Neuronal stem cell (in vitro differentiated cells): ENCODE results near the gene IGF2BP3.
"Not testable (repeated sequence)": the region's sequence is repeated elsewhere in the genome, so short reads cannot be mapped to it uniquely, and the experiment has no call there.

Experiments used
- DNase-seq: peaks from one replicate; pipeline ENCODE4 v3.0.0-alpha.2; 2013; ENCODE audit warnings: low spot score
- H2AFZ ChIP-seq: one replicate; pipeline ENCODE4 v1.6.1; 2013; ENCODE audit warnings: mild to moderate bottlenecking, low read length, inconsistent platforms
- H2AK5ac ChIP-seq: 2 replicates; pipeline ENCODE4 v1.6.1; 2013; ENCODE audit warnings: low read depth, mild to moderate bottlenecking, inconsistent platforms, low read length, moderate library complexity, mixed read lengths
- H2BK120ac ChIP-seq: 2 replicates; pipeline ENCODE4 v1.6.1; 2013; ENCODE audit warnings: low read depth, mild to moderate bottlenecking, inconsistent platforms, low read length, moderate library complexity, mixed read lengths
- H2BK12ac ChIP-seq: one replicate; pipeline ENCODE4 v1.6.1; 2013; ENCODE audit warnings: low read length, inconsistent platforms
- H2BK15ac ChIP-seq: 2 replicates; pipeline ENCODE4 v1.6.1; 2013; ENCODE audit warnings: mild to moderate bottlenecking, low read length, inconsistent platforms, mixed read lengths
- H2BK5ac ChIP-seq: one replicate; pipeline ENCODE4 v1.6.1; 2013; ENCODE audit warnings: inconsistent platforms, mild to moderate bottlenecking, low read length, moderate library complexity
- H3K14ac ChIP-seq: one replicate; pipeline ENCODE4 v1.6.1; 2013; ENCODE audit warnings: low read length, inconsistent platforms
- H3K18ac ChIP-seq: 2 replicates; pipeline ENCODE4 v1.6.1; 2013; ENCODE audit warnings: low read length, inconsistent platforms
- H3K23ac ChIP-seq: 2 replicates; pipeline ENCODE4 v1.6.1; 2013; ENCODE audit warnings: low read depth, mild to moderate bottlenecking, mixed read lengths, low read length, inconsistent platforms; ENCODE audit not compliant: poor library complexity
- H3K27ac ChIP-seq: replicated peaks from 3 replicates; pipeline ENCODE4 v1.5.1; 2013; ENCODE audit warnings: low read length, inconsistent platforms
- H3K27me3 ChIP-seq, 3 experiments: 2 replicates each; pipeline ENCODE4 v1.6.1; 2013; ENCODE audit warnings: low read length in 3 of 3, mild to moderate bottlenecking in 2 of 3, inconsistent platforms in 1 of 3, low read depth in 1 of 3, mixed read lengths in 1 of 3, moderate library complexity in 1 of 3; ENCODE audit not compliant: control insufficient read depth in 3 of 3, insufficient read depth in 3 of 3
- H3K36me3 ChIP-seq, 2 donors: replicated peaks in 1 of 2; 2 replicates each; pipeline ENCODE4 v1.6.1; 2013; ENCODE audit warnings: low read length in 2 of 2; ENCODE audit not compliant: control insufficient read depth in 2 of 2, insufficient read depth in 2 of 2
- H3K4ac ChIP-seq: 2 replicates; pipeline ENCODE4 v1.6.1; 2013; ENCODE audit warnings: inconsistent platforms, mild to moderate bottlenecking, low read length, moderate library complexity
- H3K4me1 ChIP-seq, 2 donors: 1 replicate in 1 of 2; 2 replicates in 1 of 2; pipeline ENCODE4 v1.6.1; 2013; ENCODE audit warnings: low read length in 2 of 2, low read depth in 1 of 2; ENCODE audit not compliant: control insufficient read depth in 2 of 2, insufficient read depth in 1 of 2
- H3K4me2 ChIP-seq: one replicate; pipeline ENCODE4 v1.6.1; 2013; ENCODE audit warnings: mild to moderate bottlenecking, low read length, inconsistent platforms; ENCODE audit not compliant: insufficient read depth, poor library complexity, severe bottlenecking
- H3K4me3 ChIP-seq, 2 donors: 2 replicates each; pipeline ENCODE4 v1.5.1; 2013; ENCODE audit warnings: low read length in 2 of 2, mild to moderate bottlenecking in 2 of 2, inconsistent platforms in 1 of 2, moderate library complexity in 1 of 2
- H3K79me1 ChIP-seq: one replicate; pipeline ENCODE4 v1.6.1; 2013; ENCODE audit warnings: low read depth, mild to moderate bottlenecking, inconsistent platforms, low read length, moderate library complexity
- H3K9ac ChIP-seq: one replicate; pipeline ENCODE4 v1.6.1; 2013; ENCODE audit warnings: mild to moderate bottlenecking, low read depth, low read length, inconsistent platforms; ENCODE audit not compliant: poor library complexity
- H3K9me3 ChIP-seq, 2 donors: replicated peaks in 1 of 2; 2 replicates each; pipeline versions ENCODE3 to v1.6.1; 2013; ENCODE audit warnings: low read length in 2 of 2, mild to moderate bottlenecking in 2 of 2, inconsistent platforms in 1 of 2, low read depth in 1 of 2, mixed read lengths in 1 of 2, moderate library complexity in 1 of 2; ENCODE audit not compliant: control insufficient read depth in 2 of 2, insufficient read depth in 1 of 2
- H4K8ac ChIP-seq: one replicate; pipeline ENCODE4 v1.6.1; 2013; ENCODE audit warnings: low read depth, mild to moderate bottlenecking, inconsistent platforms, low read length, moderate library complexity
- H4K91ac ChIP-seq: one replicate; pipeline ENCODE4 v1.6.1; 2013; ENCODE audit warnings: low read length, low read depth, mild to moderate bottlenecking, inconsistent platforms; ENCODE audit not compliant: poor library complexity
- WGBS, 2 donors: extraction: QIAGEN DNeasy Blood & Tissue Kit; methylation state at CpG; one replicate each; pipeline ENCODE4 v1.1.7; 2013; ENCODE audit warnings: missing lambda C conversion rate in 2 of 2, mixed read lengths in 1 of 2; ENCODE audit not compliant: insufficient read length in 2 of 2, insufficient replicate concordance in 1 of 2; ENCODE audit errors: extremely low coverage in 2 of 2; 5-methylcytosine and 5-hydroxymethylcytosine counted together

The IGF2BP3 gene

GRCh38 chr7:23491502-23491901 lies 21.2 kb upstream of the IGF2BP3 start:
- no peak overlapping the region for H2AK5ac ChIP-seq
- H2AFZ ChIP-seq: no peak overlapping the region
- H4K8ac ChIP-seq: no peak overlapping the region
- no peak overlapping the region for H3K9ac ChIP-seq
- H2BK5ac ChIP-seq: no peak overlapping the region
- peaks cover 0 to 22% of the 10 kb centered on the region in 2 donors for H3K36me3 ChIP-seq
- H3K4me2 ChIP-seq: no peak overlapping the region
- DNase-seq: no peak
- WGBS, 2 donors: no CpG with 5 or more reads among the region's 3 CpGs
- no peak overlapping the region for H2BK12ac ChIP-seq
- no peaks in the 10 kb centered on the region for H3K4me1 ChIP-seq
- H3K4ac ChIP-seq: no peak overlapping the region
- H3K27me3 ChIP-seq: no peaks in the 10 kb centered on the region
- H3K9me3 ChIP-seq: no peaks in the 10 kb centered on the region
- H3K4me3 ChIP-seq: no peak overlapping the region
- no peak overlapping the region for H3K27ac ChIP-seq
- H3K14ac ChIP-seq: no peak overlapping the region
- no peak overlapping the region for H3K18ac ChIP-seq
- H2BK120ac ChIP-seq: no peak overlapping the region
- no peak overlapping the region for H2BK15ac ChIP-seq
- H4K91ac ChIP-seq: no peak overlapping the region
- H3K23ac ChIP-seq: no peak overlapping the region
- H3K79me1 ChIP-seq: no peaks in the 10 kb centered on the region

GRCh38 chr7:23490357-23491135 lies 20.3 kb upstream of the IGF2BP3 start:
- Histone ChIP-seq H3K79me1 (no peaks in the 10 kb centered on the region), H2AK5ac (no peak overlapping the region), H2BK15ac (no peak overlapping the region), H3K18ac (no peak overlapping the region), H3K9ac (peak overlapping the region; percentile 60), H3K4ac (no peak overlapping the region), H3K4me1 (peaks cover 2% of the 10 kb centered on the region in 2 donors), H3K36me3 (peaks cover 0 to 24% of the 10 kb centered on the region in 2 donors), H3K4me2 (no peak overlapping the region), H3K14ac (no peak overlapping the region), H3K4me3 (no peak overlapping the region), H3K27ac (no peak overlapping the region), H2BK120ac (no peak overlapping the region), H2BK5ac (no peak overlapping the region), H4K91ac (no peak overlapping the region), H3K23ac (peak overlapping the region; percentile 85), H2AFZ (no peak overlapping the region), H4K8ac (no peak overlapping the region), H2BK12ac (no peak overlapping the region), H3K9me3 (no peaks in the 10 kb centered on the region), H3K27me3 (no peaks in the 10 kb centered on the region)
- WGBS, 2 donors: no CpG with 5 or more reads among the region's 56 CpGs
- DNase-seq: no peak

- not testable (repeated sequence) for DNase-seq, H2BK12ac ChIP-seq, H3K27me3 ChIP-seq, H3K18ac ChIP-seq, H3K14ac ChIP-seq, H3K4me2 ChIP-seq, H3K79me1 ChIP-seq, H3K9me3 ChIP-seq, H3K4ac ChIP-seq, H2AFZ ChIP-seq, H2BK120ac ChIP-seq, H3K27ac ChIP-seq, H2BK15ac ChIP-seq, H3K4me3 ChIP-seq, H2AK5ac ChIP-seq, H4K91ac ChIP-seq, H3K23ac ChIP-seq, H4K8ac ChIP-seq, H3K4me1 ChIP-seq, H3K9ac ChIP-seq, H2BK5ac ChIP-seq
- 100% methylated on average over 7 to 8 of the region's 13 CpGs for WGBS, 2 donors
- H3K36me3 ChIP-seq: peaks cover 0 to 31% of the 10 kb centered on the region in 2 donors
These were observed 18.4 kb upstream of the IGF2BP3 start for GRCh38 chr7:23488714-23489113.

- Histone ChIP-seq H2AFZ (no peak overlapping the region), H2BK5ac (no peak overlapping the region), H3K27me3 (no peaks in the 10 kb centered on the region), H3K79me1 (no peaks in the 10 kb centered on the region), H3K4me3 (no peak overlapping the region), H3K4me2 (no peak overlapping the region), H3K18ac (no peak overlapping the region), H3K23ac (no peak overlapping the region), H2BK15ac (no peak overlapping the region), H3K4ac (no peak overlapping the region), H3K36me3 (peaks cover 0 to 30% of the 10 kb centered on the region in 2 donors), H2AK5ac (no peak overlapping the region), H3K4me1 (peaks cover 2% of the 10 kb centered on the region in 2 donors), H3K9ac (no peak overlapping the region), H3K27ac (no peak overlapping the region), H4K8ac (no peak overlapping the region), H4K91ac (no peak overlapping the region), H3K14ac (no peak overlapping the region), H2BK12ac (no peak overlapping the region), H2BK120ac (no peak overlapping the region), H3K9me3 (no peaks in the 10 kb centered on the region)
- WGBS, 2 donors: no CpG with 5 or more reads among the region's 4 CpGs
- no peak for DNase-seq
These were observed 17.4 kb upstream of the IGF2BP3 start for GRCh38 chr7:23487670-23488069.
